GM08714 (cell line): ENCODE results near the gene RFNG.

Experiments
- H3K4me3 ChIP-seq: fragments of 200-500 bp; sonication (Bioruptor generic); 2 replicates; pipeline ENCODE4 v1.5.1; 2014; ENCODE audit warnings: mild to moderate bottlenecking, low read length, inconsistent platforms
- ZNF274 ChIP-seq: IDR thresholded peaks from 2 replicates; pipeline ENCODE4 v1.6.1; 2012; ENCODE audit warnings: mild to moderate bottlenecking, low read depth, low read length

The RFNG gene

GRCh38 chr17:82085031-82085861 is 33.6 kb upstream of the RFNG start:
- TF ChIP-seq ZNF274: no peak
- no peak overlapping the region for H3K4me3 ChIP-seq

GRCh38 chr17:82084373-82085030 is 32.9 kb upstream of the RFNG start:
- no peak overlapping the region for H3K4me3 ChIP-seq
- no peak for TF ChIP-seq ZNF274

- no peak overlapping the region for H3K4me3 ChIP-seq
- no peak for TF ChIP-seq ZNF274
These were observed 32.1 kb upstream of the RFNG start for GRCh38 chr17:82083533-82084359.

- no peak overlapping the region for H3K4me3 ChIP-seq
- no peak for TF ChIP-seq ZNF274
These were observed 31.4 kb upstream of the RFNG start for GRCh38 chr17:82083009-82083408.

- no peak for TF ChIP-seq ZNF274
- no peak overlapping the region for H3K4me3 ChIP-seq
These were observed 30.8 kb upstream of the RFNG start for GRCh38 chr17:82082456-82082855.

GRCh38 chr17:82081966-82082365 is 30.4 kb upstream of the RFNG start:
- no peak overlapping the region for H3K4me3 ChIP-seq
- TF ChIP-seq ZNF274: no peak

- H3K4me3 ChIP-seq: no peak overlapping the region
- no peak for TF ChIP-seq ZNF274
These were observed 29.9 kb upstream of the RFNG start for GRCh38 chr17:82081546-82081945.

- H3K4me3 ChIP-seq: no peak overlapping the region
- no peak for TF ChIP-seq ZNF274
These were observed 29.3 kb upstream of the RFNG start for GRCh38 chr17:82080789-82081464.

GRCh38 chr17:82080048-82080788 is 28.6 kb upstream of the RFNG start:
- no peak overlapping the region for H3K4me3 ChIP-seq
- TF ChIP-seq ZNF274: no peak

GRCh38 chr17:82079001-82079677 is 27.5 kb upstream of the RFNG start:
- TF ChIP-seq ZNF274: no peak
- H3K4me3 ChIP-seq: no peak overlapping the region

GRCh38 chr17:82078433-82078832 is 26.8 kb upstream of the RFNG start:
- H3K4me3 ChIP-seq: no peak overlapping the region
- TF ChIP-seq ZNF274: no peak

- no peak for TF ChIP-seq ZNF274
- no peak overlapping the region for H3K4me3 ChIP-seq
These were observed 26.2 kb upstream of the RFNG start for GRCh38 chr17:82077617-82078358.
